Left lobe of liver (tissue), 2 donors: ENCODE results near the gene LZTFL1. TPM values are rescaled to one million over a fixed set of nuclear protein-coding genes. Genes with fewer than 3 reads are reported as not detected.

Experiments used
- ATAC-seq: fragments of 200-7000 bp; cut with Tn5 transposase; one replicate; pipeline ENCODE4 v1.9.1; 2020; ENCODE audit warnings: mild to moderate bottlenecking, moderate library complexity
- DNase-seq: peaks from one replicate; pipeline ENCODE4 v3.0.0-alpha.2; 2020; ENCODE audit warnings: low spot score
- total RNA-seq: library from RNA; stranded (reverse); gene quantifications from one replicate; pipeline ENCODE4 v1.2.1, GENCODE V29; 2021
- donor health status: DM: no; HTN: no; CAD: no; lungs with moderate emphysema.
- donor health status: DM: no; HTN: yes; CAD: no.

Gene LZTFL1
- total RNA-seq, 1 donor from 2014 or later, result 7.7 TPM

DNA sequence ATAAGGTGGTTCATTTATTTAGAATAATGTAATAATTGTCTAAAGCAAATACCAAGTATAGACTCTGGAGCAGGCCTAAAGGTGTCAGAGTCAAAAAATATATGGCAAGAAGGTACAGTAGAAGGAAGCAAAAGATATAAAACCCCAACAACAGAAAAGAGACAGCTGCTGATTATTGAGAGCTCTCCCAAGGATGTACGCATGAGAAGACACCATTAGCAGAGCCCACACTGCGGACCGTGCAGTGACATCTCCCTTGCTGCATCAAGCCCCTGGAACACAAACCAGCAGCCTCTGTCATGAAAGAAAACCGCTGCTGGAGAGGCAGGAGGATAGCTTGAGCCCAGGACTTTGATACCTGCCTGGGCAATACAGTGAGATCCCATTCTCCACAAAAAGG lies 27.6 kb downstream of the LZTFL1 start:
- ATAC-seq (no peak), DNase-seq (no peak)

DNA sequence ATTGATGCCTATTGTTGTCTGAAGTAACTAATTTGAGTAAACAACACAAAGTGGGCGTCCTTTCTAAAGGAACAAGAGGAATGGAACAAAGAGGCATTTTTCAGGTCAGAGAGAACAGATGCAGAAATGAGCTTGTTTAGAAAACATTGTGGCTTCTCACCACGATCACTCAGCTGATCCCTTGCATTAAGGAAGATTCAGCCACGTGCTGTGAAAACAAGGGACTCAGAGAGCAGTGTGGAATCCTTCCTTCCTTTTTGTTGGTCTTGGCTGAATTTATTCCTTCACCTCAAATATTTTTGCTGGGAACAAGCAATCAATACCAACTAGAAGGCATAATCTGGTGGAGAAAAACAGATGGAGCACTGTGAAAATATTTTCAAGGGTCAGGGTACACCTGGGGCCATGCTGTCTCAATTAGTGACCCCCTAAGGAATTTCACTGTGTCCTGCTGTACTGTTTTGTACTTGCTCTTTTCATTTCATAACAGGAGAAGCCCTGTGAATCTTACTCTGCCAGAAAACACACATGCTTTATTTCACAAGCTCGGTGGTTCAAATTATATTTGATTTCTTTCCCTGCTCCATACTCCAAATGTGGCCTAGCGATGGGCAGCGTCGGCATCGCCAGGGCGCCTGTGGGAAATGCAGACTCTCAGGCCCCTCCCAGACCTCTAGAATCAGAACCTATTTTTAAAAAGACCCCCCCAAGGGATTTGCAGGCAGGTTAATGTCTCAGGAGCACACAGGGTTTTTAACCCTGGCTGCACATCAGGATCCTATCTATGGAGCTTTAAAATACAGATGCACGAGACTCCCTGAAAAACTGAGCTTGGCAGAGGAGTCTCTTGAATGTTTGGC lies 34.0 kb downstream of the LZTFL1 start:
- no peak for DNase-seq
- no peak for ATAC-seq

DNA sequence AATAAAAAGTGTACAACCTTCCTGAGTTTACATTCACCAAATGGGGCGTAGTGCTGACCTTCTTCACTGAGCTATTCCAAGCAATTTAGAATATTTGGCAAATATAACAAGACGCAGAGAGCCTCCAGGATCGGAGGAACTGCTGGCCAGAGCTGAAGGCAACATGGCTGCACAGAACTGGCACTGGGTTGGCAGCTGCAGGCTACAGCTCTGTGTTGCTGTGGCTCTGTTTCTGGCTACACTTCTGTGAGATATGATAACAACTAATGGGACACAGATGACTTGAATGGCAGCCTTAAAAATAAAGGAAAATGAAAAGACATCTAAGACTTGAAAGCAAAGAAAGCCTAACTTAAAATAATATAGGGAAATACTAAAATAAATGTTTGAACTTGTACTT lies 34.8 kb downstream of the LZTFL1 start:
- DNase-seq (no peak), ATAC-seq (no peak)

DNA sequence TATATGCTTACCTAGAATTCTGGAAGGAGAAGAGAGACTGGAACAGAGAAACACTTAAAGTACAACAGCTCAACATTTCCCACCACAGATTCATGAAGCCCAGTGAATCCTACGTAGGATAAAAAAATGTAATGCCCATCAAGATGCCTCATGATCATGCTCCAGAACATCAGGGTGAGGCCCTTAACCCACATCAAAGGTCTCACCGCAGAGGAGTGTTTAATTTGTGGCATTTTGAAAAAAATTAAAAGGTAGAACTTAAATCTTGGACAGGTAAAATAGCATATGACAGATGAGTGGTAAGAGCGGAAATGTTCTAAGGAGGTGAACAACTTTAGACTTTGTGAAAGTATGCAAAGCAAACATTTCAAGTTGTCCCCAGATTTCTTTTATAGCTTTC lies 35.8 kb downstream of the LZTFL1 start:
- no peak for DNase-seq
- ATAC-seq, result no peak

DNA sequence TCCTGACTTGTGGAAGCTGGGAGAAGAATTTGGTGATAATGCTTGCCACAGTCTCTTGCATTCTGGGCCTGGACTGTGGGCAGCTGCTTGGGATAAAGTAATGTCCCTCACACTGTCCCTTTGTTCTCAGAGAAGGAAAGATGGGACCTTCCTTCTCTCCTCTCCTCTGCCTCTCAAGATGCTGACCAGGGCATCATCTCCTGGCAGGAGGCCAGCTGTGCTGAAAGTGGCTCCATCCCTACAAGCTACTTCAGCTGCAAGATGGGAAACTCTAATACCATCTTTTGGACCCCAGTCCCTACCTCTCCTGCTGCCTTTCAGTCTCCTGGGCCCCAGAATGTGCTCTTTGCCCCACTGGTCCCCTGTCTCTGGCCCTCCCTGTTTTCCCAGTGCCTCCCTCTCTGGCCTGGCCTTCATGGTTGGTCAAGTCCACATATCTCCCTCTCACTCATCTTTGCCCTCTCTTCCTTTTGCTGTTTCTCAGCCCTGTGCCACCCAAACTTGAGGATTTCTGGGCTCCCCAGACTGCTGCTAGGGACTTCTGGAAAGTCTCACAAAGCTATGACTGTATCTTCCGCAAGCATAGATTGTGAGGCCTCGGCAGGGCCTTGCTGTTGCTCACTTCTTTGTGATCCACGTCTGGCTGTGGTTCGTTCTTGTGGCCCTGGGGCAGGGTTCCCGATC lies 38.5 kb downstream of the LZTFL1 start:
- no peak for DNase-seq
- no peak for ATAC-seq

DNA sequence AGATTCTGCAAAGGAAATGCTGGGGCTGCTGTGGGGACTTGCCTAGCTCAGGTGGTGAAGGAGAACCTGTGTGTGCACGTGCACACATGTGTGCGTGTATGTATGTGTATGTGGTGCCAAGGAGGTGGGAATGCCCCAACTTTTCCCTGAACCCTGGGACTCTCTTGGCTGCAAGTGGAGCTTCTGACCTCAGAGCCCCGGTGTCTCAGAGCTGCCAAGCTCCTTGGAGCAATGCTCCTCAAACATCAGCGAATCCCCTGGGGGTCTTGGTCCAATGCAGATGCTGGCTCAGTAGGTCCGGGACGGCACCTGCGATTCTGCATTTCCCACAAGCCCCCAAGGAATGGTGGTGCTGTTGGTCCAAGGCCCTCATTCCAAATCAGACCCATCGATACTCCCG lies 39.8 kb downstream of the LZTFL1 start:
- DNase-seq (no peak), ATAC-seq (no peak)

DNA sequence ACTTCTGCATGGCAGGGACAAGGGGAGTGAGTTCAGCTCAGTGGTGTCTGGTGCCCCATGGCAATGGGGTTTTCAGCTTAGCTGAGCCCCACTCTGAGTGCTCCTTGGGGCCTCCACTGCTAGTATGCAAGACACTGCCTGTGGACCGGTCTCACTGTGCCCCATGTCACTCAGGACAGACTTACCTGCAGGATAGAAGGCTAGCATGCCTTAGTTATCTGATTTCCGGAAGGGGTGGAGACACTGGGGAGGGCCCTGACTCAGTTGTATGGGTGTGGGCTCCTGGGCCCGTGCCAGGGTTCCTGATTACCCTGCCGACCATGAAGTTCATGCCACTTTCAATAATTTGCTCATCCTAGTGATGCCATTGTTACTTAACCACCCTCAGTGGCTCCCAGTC lies 41.3 kb downstream of the LZTFL1 start:
- no peak for DNase-seq

DNA sequence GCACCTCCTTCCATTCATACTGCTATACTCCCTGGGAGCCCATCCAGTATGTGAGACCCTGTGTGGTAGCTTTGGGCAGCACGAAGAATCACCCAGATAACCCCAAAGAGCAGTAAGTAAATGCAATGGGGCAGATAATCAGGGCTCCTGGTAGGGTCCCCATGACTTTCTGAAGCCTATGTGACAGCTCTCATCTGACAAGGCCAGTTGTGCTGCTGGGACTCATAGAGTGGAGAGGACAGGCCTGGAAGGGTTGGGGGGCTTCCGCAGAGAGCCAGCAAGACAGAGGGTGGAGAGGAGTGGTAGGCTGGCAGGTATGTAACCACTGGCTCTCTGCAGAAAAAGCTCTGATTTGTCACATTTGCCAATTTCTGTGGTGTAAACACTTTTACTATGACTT lies 42.3 kb downstream of the LZTFL1 start:
- ATAC-seq (no peak), DNase-seq (no peak)

More for the DNA sequence above, 41.3 kb downstream of the LZTFL1 start:
- no peak for ATAC-seq

DNA sequence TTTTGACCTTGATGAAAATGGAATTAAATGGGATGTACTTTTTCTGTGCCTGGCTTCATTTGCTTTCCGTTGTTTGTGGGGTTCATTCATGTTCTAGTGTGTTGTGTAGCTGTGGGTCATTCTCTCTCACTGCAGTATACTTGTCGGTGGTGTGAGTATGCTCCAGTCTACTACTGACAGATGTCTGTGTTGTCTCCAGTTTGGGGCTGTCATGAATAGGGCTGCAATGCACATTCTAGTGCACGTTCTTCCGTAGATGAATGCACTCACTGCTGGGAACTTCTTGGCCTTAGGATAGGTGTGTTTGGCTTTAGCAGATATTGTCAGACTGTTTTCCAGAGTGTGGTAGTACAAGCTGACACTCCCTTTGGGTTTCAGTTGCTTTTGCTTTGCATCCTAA lies 43.9 kb downstream of the LZTFL1 start:
- ATAC-seq (no peak), DNase-seq (no peak)

DNA sequence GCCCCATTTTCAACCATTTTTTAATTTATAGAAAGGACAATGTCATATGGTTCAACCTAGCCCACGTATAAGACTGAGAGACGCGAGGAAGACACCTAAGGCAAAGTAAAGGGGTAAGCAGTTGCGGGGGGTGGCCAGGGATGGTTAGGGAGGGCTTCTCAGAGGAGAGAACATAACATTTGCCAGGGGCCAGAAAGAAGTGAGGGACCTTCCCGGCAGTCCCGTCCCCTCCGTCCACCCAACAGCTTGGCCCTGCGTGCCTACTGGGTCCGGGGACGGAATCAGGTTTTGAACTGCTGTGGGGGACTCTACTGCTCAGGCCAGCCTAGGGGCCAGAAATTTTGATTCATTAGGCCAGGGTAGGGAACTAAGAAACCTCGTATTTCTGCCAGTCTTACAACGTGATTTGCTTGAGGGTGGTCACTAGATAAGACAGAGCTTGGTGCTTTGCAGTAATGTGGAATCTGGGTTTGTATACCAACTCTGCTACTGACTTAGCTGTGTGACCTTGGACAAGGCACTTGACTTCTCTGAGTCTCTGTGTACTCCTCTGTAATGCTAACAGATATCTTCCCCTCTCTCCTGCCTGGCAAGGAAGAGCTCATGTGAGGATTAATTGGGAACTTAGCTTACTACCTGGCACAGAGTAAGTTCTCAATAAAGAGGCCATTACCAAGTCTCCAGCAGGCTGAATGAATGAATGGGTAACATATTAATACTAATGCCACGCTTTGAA lies 44.8 kb downstream of the LZTFL1 start:
- ATAC-seq (no peak), DNase-seq (no peak)

DNA sequence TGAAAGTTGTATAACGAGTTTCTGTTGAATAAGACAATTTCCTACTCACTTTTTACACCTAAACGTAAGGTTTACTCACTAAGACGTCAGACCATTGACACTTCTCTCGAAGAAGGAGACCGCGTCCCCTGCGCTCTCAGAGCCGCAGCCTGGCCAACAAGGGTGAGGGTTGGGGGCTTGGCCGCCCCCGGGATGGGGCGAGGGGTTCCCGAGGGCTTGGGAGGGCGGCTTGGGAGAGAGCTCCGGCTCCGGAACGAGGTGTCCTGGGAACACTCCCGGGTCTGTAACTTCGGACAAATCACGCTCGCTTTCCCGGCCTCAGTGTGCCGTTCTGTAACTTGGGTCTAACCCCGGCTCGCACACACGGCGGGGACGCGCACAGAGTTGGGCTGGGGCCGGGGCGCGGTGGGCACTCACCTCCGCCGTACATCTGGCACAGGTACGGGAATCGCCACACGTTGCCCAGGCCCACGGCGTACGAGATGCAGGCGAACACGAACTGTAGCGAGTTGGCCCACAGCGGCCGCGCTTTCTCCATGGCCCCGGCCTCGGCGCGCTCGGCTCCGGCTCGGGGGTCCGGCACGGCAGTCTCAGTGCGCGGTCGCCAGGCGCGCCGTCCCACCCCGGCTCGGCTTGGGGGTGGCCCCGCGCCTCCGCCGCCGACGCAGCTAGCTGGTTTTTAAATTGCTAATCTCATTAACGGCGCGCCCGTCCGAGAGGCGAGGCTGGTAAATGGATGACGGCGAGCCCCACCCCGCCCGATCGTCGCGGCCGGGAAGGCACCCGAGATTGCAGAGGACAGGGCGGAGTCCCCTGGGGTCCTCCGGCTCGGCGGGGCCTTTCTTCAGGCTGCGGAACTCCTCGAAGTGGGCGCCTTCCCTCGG lies 45.8 kb downstream of the LZTFL1 start, which contains the start of gene SLC6A20:
TSS of gene SLC6A20 (minus strand) at position 655 of the 884 bp plus-strand sequence. CDS start at position 538, 117 bp downstream.
- no peak for DNase-seq

DNA sequence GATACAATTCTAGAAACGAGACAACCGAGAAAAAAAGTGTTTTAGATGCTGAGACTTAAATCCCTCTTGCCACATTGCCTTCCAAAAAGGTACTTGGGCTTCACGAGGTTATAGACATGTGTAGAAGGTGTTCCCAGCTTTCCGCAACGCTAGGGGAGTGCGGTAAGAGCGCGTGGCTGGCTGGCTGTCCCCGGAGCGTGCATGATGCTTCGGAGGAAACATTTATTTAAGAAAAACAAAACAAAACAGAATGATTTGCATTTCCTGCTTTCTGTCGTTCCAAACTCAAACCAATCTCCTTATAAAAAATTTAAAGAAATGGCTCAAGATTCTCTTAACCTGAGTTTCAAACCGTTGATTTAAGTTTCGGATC lies 46.4 kb downstream of the LZTFL1 start:
- no peak for DNase-seq

More for the DNA sequence above, 45.8 kb downstream of the LZTFL1 start, which contains the start of gene SLC6A20:
- peak; percentile 57 for ATAC-seq

DNA sequence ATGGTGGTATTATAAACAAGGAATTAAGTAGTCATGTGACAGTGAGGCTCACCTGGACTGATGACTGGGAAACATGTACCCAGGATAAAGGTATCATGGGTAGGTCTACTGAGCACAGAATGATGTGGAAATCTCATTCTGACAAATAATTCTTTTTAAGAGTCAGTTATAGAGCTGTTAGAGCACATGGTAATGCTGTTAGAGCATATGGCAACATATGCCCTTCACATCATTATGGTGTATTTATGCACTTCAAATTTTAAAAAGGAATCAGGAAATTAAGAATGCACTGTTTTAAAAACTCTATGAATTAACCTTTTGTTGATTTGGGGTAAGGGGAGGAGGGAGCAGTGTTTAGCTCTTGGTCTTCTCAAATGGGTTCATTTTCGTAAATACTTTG lies 47.3 kb downstream of the LZTFL1 start:
- DNase-seq, result no peak
- no peak for ATAC-seq

More for the DNA sequence above, 46.4 kb downstream of the LZTFL1 start:
- no peak for ATAC-seq

DNA sequence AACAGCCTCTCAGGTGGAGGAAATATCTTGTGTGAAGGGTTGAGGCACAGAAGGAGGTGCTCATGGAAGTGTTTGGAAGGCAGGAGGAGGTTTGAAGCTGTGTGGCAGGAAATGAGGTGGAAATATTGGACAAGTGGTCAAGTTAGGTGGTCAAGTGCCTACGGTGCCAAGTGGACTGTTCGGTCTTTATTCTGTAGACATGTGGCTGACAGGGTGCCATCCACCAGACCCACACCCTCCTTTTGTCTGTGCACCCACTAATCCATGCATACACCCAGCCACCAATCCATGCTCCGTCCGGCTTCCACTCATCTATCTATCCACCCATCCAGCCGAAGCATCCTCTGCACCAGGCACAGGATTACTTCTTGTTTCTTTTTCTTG lies 47.8 kb downstream of the LZTFL1 start:
- ATAC-seq (no peak), DNase-seq (no peak)

DNA sequence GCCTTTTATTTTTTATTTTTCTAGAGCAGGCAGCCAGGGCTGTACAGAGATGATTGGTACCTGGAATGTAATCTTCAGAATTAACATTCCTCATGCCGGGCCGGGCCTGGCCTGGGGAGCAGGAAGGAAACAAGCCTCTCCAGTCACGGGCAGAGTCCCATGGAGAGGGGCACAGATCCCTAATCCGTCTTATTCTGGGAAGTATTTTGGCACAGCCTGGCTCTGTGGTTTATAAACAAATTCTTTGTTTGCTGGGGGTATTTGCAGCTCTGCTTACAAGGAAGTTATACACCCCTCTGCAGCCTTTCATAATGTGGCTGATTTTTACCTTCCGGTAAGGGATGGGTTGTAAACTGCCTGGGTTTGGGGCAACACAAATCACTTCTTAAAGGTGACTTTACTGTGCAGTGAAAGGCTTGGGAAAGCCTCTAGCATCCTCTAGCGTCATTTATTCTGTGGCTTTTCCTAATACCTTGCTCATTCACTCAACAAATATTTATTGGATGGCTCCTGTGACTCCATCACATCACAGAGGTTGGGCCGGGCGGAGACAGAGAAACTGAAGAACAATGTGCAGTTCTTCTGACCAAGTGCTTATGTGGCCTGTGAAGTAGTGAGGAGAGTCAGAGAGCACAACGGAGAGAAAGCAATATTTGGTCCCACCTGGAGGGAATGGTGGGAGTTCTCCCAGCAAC lies 48.3 kb downstream of the LZTFL1 start:
- ATAC-seq (no peak), DNase-seq (no peak)

DNA sequence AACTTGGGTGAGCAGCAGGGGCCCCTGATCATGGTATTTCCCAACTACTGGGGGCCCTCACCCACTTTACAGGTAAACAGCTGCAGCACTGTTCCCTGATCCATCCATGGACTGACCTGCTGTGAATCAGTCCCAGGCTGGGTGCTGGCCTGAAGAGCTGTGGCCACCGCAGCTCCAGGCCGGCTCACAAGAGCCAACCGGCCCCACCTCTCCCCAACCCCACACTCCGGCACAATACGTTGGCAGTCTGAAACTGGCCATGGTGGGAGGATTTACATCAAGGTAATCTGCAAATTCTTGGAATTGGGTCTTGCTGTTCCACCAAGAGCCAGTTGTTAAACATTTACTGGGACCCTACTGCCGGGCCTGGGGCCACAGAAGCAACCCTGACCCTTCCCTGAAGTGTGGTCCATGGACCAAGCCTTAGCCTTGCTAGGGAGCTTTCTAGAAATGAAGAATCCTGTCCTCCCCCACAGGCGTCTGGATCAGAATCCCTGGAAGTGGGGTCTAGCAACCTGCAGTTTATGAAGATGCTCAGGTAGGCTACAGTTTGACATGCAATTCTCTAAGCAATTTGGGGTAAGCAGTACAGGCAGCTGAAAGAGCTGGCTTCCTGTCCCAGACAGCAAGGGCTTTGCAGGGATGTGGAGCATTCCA lies 49.3 kb downstream of the LZTFL1 start:
- no peak for DNase-seq

DNA sequence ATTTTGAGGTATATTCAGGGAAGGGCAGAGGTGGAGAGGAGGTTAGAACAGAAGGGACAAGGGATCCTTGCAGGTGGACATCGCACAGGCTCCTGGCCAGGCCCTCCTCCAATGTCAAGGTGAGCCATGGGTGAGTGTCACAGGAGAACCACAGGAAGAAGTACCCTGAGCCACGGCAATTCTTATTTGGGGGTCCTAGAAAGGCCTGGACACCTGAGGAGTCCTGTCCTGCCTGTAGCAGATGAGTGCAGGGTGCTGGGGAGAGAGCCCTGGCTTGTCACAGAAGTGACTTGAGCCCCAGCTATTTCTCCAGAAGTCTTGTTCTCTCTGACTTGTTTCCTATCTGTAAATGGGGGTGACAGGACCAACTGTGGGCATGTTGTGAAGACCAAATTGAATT lies 49.9 kb downstream of the LZTFL1 start:
- no peak for DNase-seq
- no peak for ATAC-seq

More for the DNA sequence above, 49.3 kb downstream of the LZTFL1 start:
- no peak for ATAC-seq

DNA sequence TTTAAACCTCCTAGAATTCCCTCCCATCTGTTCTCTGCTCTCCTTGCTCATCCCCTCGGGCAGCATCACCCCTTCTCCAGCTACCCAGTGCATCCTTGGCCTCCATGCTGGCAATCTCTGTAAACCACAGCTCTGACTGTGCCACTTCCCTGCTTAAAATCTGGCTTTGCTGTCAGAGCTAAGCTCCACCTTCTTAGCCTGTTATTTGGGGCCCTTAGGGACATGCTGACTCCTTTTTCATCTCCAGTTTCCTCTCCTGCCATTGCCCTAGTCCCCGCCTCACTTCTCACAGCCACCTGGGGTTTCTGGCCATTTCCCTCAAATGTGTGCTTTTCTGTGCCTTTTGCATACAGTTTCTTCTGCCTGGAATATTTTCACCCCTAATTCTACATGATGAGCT lies 51.3 kb downstream of the LZTFL1 start:
- DNase-seq (no peak), ATAC-seq (no peak)

DNA sequence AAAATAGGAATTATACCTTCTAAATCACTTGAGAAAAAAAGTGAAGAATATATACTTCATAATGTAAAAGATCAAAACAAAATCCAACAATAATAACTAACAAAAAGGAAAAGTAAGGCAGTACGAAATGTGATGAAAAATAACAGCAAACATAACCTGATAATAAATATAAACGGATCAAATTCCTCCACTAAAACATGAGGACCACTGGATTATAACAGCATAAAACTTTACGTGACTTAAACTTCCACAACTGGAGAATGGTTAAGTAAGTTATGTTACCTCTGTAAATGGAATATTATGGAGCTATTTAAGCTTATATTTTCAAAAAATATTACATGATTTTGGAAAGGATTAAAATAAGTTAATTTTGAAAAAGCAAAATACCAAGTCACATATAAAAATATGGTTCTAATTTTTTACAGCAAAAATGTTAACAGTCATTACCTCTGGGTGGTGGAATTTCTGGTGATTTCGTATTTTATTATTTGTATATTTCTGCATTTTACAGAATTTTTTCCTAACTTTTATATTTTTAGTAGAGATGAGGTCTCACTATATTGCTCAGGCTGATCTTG lies 52.6 kb downstream of the LZTFL1 start:
- DNase-seq (no peak), ATAC-seq (no peak)
